ENCODE results near the gene ACER1. TPM values are rescaled to one million over a fixed set of nuclear protein-coding genes. Genes with fewer than 3 reads are reported as not detected.
"Not testable (repeated sequence)": the region's sequence is repeated elsewhere in the genome, so short reads cannot be mapped to it uniquely, and the experiment has no call there.

Gene ACER1
- total RNA-seq, 1 donor from 2014 or later: not detected

GRCh38 chr19:6362351-6362801 is 29.0 kb upstream of the ACER1 start:
- Mint-ChIP-seq H3K4me1 (ENCODE audit: unreplicated experiment) (peaks cover 9% of the 10 kb centered on the region), H3K4me3 (ENCODE audit: unreplicated experiment) (peak overlapping the region; percentile 93), H3K27ac (ENCODE audit: unreplicated experiment) (peak overlapping the region; percentile 57), H3K9me3 (ENCODE audit: unreplicated experiment) (peaks cover 5% of the 10 kb centered on the region), H3K36me3 (ENCODE audit: low read depth, unreplicated experiment) (peaks cover 9% of the 10 kb centered on the region), H3K27me3 (ENCODE audit: unreplicated experiment) (peaks cover 9% of the 10 kb centered on the region)
- TF ChIP-seq CTCF (IDR thresholded peaks at IDR 0.05; ENCODE audit: unreplicated experiment): no peak
- DNase-seq (ENCODE audit: low spot score): no peak

- Mint-ChIP-seq H3K27me3 (ENCODE audit: unreplicated experiment) (peaks cover 9% of the 10 kb centered on the region), H3K27ac (ENCODE audit: unreplicated experiment) (peak overlapping the region; percentile 57), H3K4me1 (ENCODE audit: unreplicated experiment) (peaks cover 9% of the 10 kb centered on the region), H3K9me3 (ENCODE audit: unreplicated experiment) (peaks cover 5% of the 10 kb centered on the region), H3K4me3 (ENCODE audit: unreplicated experiment) (peak overlapping the region; percentile 93), H3K36me3 (ENCODE audit: low read depth, unreplicated experiment) (peaks cover 9% of the 10 kb centered on the region)
- TF ChIP-seq CTCF (IDR thresholded peaks at IDR 0.05; ENCODE audit: unreplicated experiment): no peak
- DNase-seq (ENCODE audit: low spot score): no peak
Measured at GRCh38 chr19:6362027-6362350, 28.6 kb upstream of the ACER1 start.

- H3K4me3 Mint-ChIP-seq (ENCODE audit: unreplicated experiment): peak overlapping the region; percentile 93
- H3K9me3 Mint-ChIP-seq (ENCODE audit: unreplicated experiment); DNase-seq (ENCODE audit: low spot score); H3K4me1 Mint-ChIP-seq (ENCODE audit: unreplicated experiment); H3K27ac Mint-ChIP-seq (ENCODE audit: unreplicated experiment); H3K27me3 Mint-ChIP-seq (ENCODE audit: unreplicated experiment); H3K36me3 Mint-ChIP-seq (ENCODE audit: low read depth, unreplicated experiment): not testable (repeated sequence)
Measured at GRCh38 chr19:6360857-6361216, 27.4 kb upstream of the ACER1 start.

GRCh38 chr19:6360445-6360844 is 27.0 kb upstream of the ACER1 start:
- H3K4me3 Mint-ChIP-seq (ENCODE audit: unreplicated experiment); H3K27me3 Mint-ChIP-seq (ENCODE audit: unreplicated experiment); H3K36me3 Mint-ChIP-seq (ENCODE audit: low read depth, unreplicated experiment); DNase-seq (ENCODE audit: low spot score); H3K27ac Mint-ChIP-seq (ENCODE audit: unreplicated experiment); H3K9me3 Mint-ChIP-seq (ENCODE audit: unreplicated experiment); H3K4me1 Mint-ChIP-seq (ENCODE audit: unreplicated experiment): not testable (repeated sequence)

GRCh38 chr19:6359568-6360341 is 26.3 kb upstream of the ACER1 start:
- Mint-ChIP-seq H3K4me1 (ENCODE audit: unreplicated experiment) (peaks cover 9% of the 10 kb centered on the region), H3K4me3 (ENCODE audit: unreplicated experiment) (peak overlapping the region; percentile 28), H3K36me3 (ENCODE audit: low read depth, unreplicated experiment) (no peaks in the 10 kb centered on the region), H3K27me3 (ENCODE audit: unreplicated experiment) (peaks cover 6% of the 10 kb centered on the region), H3K27ac (ENCODE audit: unreplicated experiment) (no peak overlapping the region), H3K9me3 (ENCODE audit: unreplicated experiment) (peaks cover 5% of the 10 kb centered on the region)
- DNase-seq (ENCODE audit: low spot score): no peak
- TF ChIP-seq CTCF (IDR thresholded peaks at IDR 0.05; ENCODE audit: unreplicated experiment): no peak

GRCh38 chr19:6358003-6358402 is 24.6 kb upstream of the ACER1 start:
- no peak for DNase-seq (ENCODE audit: low spot score)
- Mint-ChIP-seq H3K4me1 (ENCODE audit: unreplicated experiment) (peaks cover 9% of the 10 kb centered on the region), H3K27ac (ENCODE audit: unreplicated experiment) (no peak overlapping the region), H3K36me3 (ENCODE audit: low read depth, unreplicated experiment) (no peaks in the 10 kb centered on the region), H3K27me3 (ENCODE audit: unreplicated experiment) (peaks cover 6% of the 10 kb centered on the region), H3K9me3 (ENCODE audit: unreplicated experiment) (peaks cover 5% of the 10 kb centered on the region), H3K4me3 (ENCODE audit: unreplicated experiment) (no peak overlapping the region)
- TF ChIP-seq CTCF (IDR thresholded peaks at IDR 0.05; ENCODE audit: unreplicated experiment): no peak
